ENCODE data around the gene BORCS8.

The BORCS8 gene

DNA sequence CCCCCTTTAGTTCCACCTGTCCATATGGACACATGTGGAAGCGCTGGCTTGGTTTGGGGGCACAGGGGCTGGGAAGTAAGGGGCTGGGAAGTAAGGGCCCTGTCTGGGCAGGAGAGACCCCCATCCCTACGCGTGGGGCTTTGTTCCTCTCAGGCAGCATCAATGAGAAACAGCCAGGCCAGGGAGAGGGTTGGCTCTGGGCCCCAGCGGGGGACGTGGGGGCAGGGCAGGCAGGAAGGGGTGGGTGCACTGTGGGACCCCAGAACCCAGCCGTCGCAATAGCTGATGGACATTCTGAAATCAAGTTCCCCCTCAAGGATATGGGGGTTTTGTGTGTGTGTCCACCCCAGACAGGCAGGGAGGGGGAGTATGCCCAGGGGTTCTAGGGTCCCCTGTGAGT is 21.0 kb upstream of the BORCS8 start:
- TF ChIP-seq, protein P1, sequence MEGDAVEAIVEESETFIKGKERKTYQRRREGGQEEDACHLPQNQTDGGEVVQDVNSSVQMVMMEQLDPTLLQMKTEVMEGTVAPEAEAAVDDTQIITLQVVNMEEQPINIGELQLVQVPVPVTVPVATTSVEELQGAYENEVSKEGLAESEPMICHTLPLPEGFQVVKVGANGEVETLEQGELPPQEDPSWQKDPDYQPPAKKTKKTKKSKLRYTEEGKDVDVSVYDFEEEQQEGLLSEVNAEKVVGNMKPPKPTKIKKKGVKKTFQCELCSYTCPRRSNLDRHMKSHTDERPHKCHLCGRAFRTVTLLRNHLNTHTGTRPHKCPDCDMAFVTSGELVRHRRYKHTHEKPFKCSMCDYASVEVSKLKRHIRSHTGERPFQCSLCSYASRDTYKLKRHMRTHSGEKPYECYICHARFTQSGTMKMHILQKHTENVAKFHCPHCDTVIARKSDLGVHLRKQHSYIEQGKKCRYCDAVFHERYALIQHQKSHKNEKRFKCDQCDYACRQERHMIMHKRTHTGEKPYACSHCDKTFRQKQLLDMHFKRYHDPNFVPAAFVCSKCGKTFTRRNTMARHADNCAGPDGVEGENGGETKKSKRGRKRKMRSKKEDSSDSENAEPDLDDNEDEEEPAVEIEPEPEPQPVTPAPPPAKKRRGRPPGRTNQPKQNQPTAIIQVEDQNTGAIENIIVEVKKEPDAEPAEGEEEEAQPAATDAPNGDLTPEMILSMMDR (IDR thresholded peaks at IDR 0.05; ENCODE audit: low read depth, low read length, missing control alignments) = no peak
- H3K36me3 ChIP-seq (replicated peaks) = no peaks in the 10 kb centered on the region
- peaks cover 21% of the 10 kb centered on the region for H3K27me3 ChIP-seq (replicated peaks)
- DNase-seq = no peak
- H3K27ac ChIP-seq = no peak overlapping the region
- in situ Hi-C loops (cut with HindIII; ENCODE audit: low pct_ligation_motif_present, low sequenced_read_pairs) = no loop called here
- H3K4me3 ChIP-seq (ENCODE audit: low read depth, low read length) = no peak overlapping the region

DNA sequence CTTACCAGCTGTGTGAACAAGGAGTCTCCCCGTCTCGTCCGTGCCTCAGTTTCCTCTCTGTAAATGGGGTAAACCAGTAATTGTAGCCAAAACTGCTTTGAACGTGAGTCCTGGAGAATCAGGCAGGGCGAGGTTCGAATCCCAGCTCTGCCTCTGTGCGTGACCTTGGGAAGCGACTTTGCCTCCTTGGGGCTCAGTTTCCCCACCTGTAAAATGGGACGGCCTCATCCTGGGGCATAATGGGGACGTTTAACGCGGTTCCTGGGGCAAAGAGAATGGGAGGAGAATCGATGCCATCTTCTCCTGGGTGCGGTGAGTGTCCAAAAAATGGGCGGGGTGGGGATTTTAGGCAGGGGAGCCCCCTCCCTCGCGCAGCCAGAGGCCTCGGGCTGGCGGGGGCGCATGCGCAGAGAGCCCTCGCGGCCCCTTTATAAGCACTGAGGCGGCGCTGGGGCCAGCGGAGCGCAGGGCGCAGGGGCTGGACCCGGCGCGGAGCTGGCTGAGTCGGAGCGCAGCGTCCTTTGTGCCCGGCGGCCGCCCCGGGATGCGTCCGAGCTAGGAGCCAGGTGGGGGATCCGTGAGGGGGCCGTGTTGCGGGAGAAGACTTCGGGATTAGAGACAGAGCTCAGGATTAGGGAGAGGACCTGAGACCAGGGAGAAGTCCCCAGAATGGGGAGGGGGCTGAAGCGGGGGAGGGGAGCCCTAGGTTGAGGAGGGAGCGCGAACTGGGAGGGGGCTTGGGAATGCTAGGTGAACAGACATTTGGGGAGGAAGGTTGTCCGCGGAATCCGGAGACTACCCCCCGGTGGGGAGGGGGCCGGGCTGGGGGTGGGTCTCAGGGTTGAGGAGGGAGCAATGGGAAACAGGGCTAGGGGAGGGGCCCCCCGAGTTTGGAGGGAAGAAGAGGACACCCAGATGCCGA is 19.8 kb upstream of the BORCS8 start, which contains the start of gene NCAN:
TSS of gene NCAN (plus strand) at position 460 of the 922 bp plus-strand sequence. CDS start 4,996 bp downstream, outside the sequence.
- Histone ChIP-seq H3K27me3 (replicated peaks) (peaks cover 21% of the 10 kb centered on the region), H3K27ac (no peak within 1 kb of the TSS), H3K36me3 (replicated peaks) (no peaks in the 10 kb centered on the region), H3K4me3 (ENCODE audit: low read depth, low read length) (no peak within 1 kb of the TSS)
- in situ Hi-C loops (cut with HindIII; ENCODE audit: low pct_ligation_motif_present, low sequenced_read_pairs) = no loop called here
- TF ChIP-seq, protein P1 (IDR thresholded peaks at IDR 0.05; ENCODE audit: low read depth, low read length, missing control alignments) = no peak
- DNase-seq = no peak

DNA sequence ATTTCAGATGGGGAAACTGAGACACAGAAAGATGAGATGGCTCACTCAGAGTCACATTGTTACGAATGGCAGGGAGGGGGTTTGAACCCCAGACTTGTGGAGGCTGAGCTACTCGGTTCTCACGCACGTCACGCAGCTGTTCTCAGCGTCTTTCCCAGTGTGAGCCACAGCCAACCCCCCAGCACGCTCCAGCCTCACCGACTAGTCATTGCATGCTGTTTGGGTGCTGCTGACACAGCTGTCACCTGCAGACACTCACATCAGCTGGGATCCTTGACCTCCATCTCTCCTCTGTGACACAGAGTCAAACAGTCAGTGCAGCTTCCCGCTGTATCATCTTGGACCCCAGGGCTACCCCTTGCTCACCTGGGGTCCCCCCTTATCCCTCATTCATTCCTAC is 17.4 kb upstream of the BORCS8 start:
- Histone ChIP-seq H3K4me3 (ENCODE audit: low read depth, low read length) (no peak overlapping the region), H3K36me3 (replicated peaks) (no peaks in the 10 kb centered on the region), H3K27ac (no peak overlapping the region), H3K27me3 (replicated peaks) (peaks cover 25% of the 10 kb centered on the region)
- in situ Hi-C loops (cut with HindIII; ENCODE audit: low pct_ligation_motif_present, low sequenced_read_pairs) = no loop called here
- DNase-seq = no peak
- TF ChIP-seq, protein P1 (IDR thresholded peaks at IDR 0.05; ENCODE audit: low read depth, low read length, missing control alignments) = no peak

DNA sequence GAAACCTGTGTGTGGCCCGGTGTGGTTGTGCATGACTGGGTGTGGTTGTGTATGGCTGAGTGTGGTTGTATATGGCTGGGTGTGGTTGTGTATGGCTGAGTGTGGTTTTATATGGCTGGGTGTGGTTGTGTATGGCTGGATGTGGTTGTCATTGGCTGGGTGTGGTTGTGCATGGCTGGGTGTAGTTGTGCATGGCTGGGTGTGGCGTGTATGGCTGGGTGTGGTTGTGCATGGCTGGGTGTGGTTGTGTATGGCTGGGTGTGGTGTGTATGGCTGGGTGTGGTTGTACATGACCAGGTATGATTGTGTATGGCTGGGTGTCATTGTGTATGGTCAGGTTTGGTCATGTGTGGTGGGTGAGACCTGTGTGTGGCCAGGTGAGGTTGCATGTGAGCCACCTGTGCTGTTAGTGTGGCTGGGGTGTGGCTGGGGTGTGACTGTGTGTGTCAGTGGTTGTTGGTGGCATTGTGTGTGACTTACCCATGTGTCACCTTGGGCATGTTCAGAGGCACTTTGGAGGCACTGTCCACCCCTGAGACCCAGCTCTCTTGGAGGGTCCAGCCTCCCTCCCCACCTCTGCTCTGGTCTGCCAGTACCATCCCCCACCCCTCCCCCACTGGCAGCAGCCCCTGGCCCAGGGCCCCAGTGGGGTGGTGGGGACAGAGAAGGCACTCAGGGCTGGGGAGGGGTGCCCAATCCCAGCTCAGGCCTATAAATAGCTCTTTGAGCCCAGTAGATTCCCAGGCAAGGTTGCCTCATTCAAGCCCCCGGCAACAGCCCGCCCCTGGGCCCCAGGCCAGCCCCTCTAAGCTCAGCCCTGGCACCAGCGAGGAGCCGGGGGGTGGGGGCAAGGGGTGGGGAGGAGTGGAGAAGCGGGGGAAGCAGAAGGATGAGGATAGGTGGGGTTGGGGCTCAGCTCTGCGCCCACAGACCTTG is 16.0 kb upstream of the BORCS8 start:
- Histone ChIP-seq H3K4me3 (ENCODE audit: low read depth, low read length) (no peak overlapping the region), H3K27me3 (replicated peaks) (peaks cover 20% of the 10 kb centered on the region), H3K27ac (no peak overlapping the region), H3K36me3 (replicated peaks) (no peaks in the 10 kb centered on the region)
- no peak for DNase-seq
- in situ Hi-C loops (cut with HindIII; ENCODE audit: low pct_ligation_motif_present, low sequenced_read_pairs) = no loop called here
- TF ChIP-seq, protein P1 (IDR thresholded peaks at IDR 0.05; ENCODE audit: low read depth, low read length, missing control alignments) = no peak

DNA sequence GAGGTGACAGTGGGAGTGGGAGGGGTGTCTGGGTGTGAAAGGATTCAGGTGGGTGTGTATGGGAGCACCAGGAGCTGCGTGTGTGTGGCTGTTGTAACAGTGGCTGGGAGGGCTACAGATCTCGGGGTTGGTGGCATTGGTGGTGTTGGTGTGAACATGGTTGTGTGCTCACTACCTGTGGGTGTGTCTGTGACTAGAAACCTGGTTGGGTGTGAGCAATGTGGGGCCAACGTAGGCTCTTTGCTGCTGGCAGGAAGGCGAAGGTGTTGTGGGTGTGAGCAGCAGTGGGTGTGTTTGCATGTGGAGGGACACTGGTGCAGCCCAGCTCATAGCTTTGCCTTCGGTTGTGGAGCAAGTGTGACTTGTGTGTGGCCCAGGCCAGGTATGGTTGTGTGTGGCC is 15.0 kb upstream of the BORCS8 start:
- TF ChIP-seq, protein P1 (IDR thresholded peaks at IDR 0.05; ENCODE audit: low read depth, low read length, missing control alignments) = no peak
- in situ Hi-C loops (cut with HindIII; ENCODE audit: low pct_ligation_motif_present, low sequenced_read_pairs) = no loop called here
- no peak for DNase-seq
- Histone ChIP-seq H3K27ac (no peak overlapping the region), H3K36me3 (replicated peaks) (peaks cover 2% of the 10 kb centered on the region), H3K4me3 (ENCODE audit: low read depth, low read length) (no peak overlapping the region), H3K27me3 (replicated peaks) (peaks cover 13% of the 10 kb centered on the region)

Measured in brain microvascular endothelial cell (primary cell).